ENCODE data around the gene SMG7.

Gene SMG7

GRCh38 chr1:183493540-183494245 is 21.4 kb downstream of the SMG7 start (continued):
- TF ChIP-seq HIC1 (tag by site-specific recombination; IDR thresholded peaks at IDR 0.05) (0 out of 2 replicates have a peak, but pooled peaks have one; percentile 70), MYNN (tag by site-specific recombination; IDR thresholded peaks at IDR 0.05; ENCODE audit: borderline replicate concordance) (no peak), FEZF1 (tag by site-specific recombination; IDR thresholded peaks at IDR 0.05) (peak; percentile 43; the same call in 1 of the 2 replicates), ZNF23 (tag by site-specific recombination; IDR thresholded peaks at IDR 0.05; ENCODE audit: borderline replicate concordance) (no peak), ZNF843 (tag by site-specific recombination; IDR thresholded peaks at IDR 0.05) (no peak), ZNF24 (tag by site-specific recombination; IDR thresholded peaks at IDR 0.05) (no peak), ZBTB17 (tag by site-specific recombination; IDR thresholded peaks at IDR 0.05) (peak; percentile 65), ZEB2 (tag by site-specific recombination; IDR thresholded peaks at IDR 0.05) (peak; percentile 92; the same call in 1 of the 2 replicates), ZNF654 (tag by site-specific recombination; IDR thresholded peaks at IDR 0.05; ENCODE audit: low read depth) (peak; percentile 7; the same call in 1 of the 2 replicates), ZNF426 (tag by site-specific recombination; IDR thresholded peaks at IDR 0.05) (no peak), ZNF423 (tag by site-specific recombination; IDR thresholded peaks at IDR 0.05) (no peak)

GRCh38 chr1:183495420-183495819 is 23.1 kb downstream of the SMG7 start:
- no peak overlapping the region for H3K27ac ChIP-seq (ENCODE audit: extremely low read depth, low read depth, low read length)
- H3K4me3 ChIP-seq (ENCODE audit: low read depth, low read length), result no peak overlapping the region
- H3K4me1 ChIP-seq (ENCODE audit: control insufficient read depth, insufficient read depth, low read length), result no peaks in the 10 kb centered on the region
- no peaks in the 10 kb centered on the region for H3K9me3 ChIP-seq (ENCODE audit: control insufficient read depth, insufficient read depth, low read depth, low read length)
- POLR2A ChIA-PET, result no interaction called here
- CTCF ChIA-PET, result interaction anchor here (0.6 to 0.7 kb wide), 2 partner anchors 138 to 1196 kb away, joined by 3 to 4 read pairs; no protein-coding TSS in a partner anchor
- H3K36me3 ChIP-seq (ENCODE audit: control insufficient read depth in 2 of 2, insufficient read depth in 1 of 2, low read length in 2 of 2), result no peaks in the 10 kb centered on the region
- no peak for TF ChIP-seq ZNF350 (tag by site-specific recombination; IDR thresholded peaks at IDR 0.05)
- no peak for TF ChIP-seq ZFP69B (tag by site-specific recombination; IDR thresholded peaks at IDR 0.05)
- TF ChIP-seq ZNF501 (tag by site-specific recombination; IDR thresholded peaks at IDR 0.05), result no peak
- TF ChIP-seq ZNF548 (tag by site-specific recombination; IDR thresholded peaks at IDR 0.05), result no peak
- TF ChIP-seq ZNF704 (tag by site-specific recombination; IDR thresholded peaks at IDR 0.05), result no peak
- no peak for TF ChIP-seq MZF1 (tag by site-specific recombination; IDR thresholded peaks at IDR 0.05; ENCODE audit: borderline replicate concordance)
- no peak for TF ChIP-seq ZNF518A (tag by site-specific recombination; conservative IDR thresholded peaks at IDR 0.05; ENCODE audit: low read depth)
- no peak for TF ChIP-seq ELK4 (IDR thresholded peaks at IDR 0.05; ENCODE audit: borderline replicate concordance, low read depth, low read length)
- TF ChIP-seq ZNF701 (tag by site-specific recombination; IDR thresholded peaks at IDR 0.05), result no peak
- no peak for TF ChIP-seq KLF17 (tag by site-specific recombination; IDR thresholded peaks at IDR 0.05)
- TF ChIP-seq ZBTB1 (tag by site-specific recombination; IDR thresholded peaks at IDR 0.05), result no peak
- no peak for TF ChIP-seq TRIM28 (IDR thresholded peaks at IDR 0.05; ENCODE audit: borderline replicate concordance, low read length)
- no peak for TF ChIP-seq ZNF585B (tag by site-specific recombination; IDR thresholded peaks at IDR 0.05)
- no peak for TF ChIP-seq ZNF510 (tag by site-specific recombination; IDR thresholded peaks at IDR 0.05; ENCODE audit: insufficient replicate concordance)
- TF ChIP-seq MYNN (tag by site-specific recombination; IDR thresholded peaks at IDR 0.05; ENCODE audit: borderline replicate concordance), result no peak

Measured in HEK293 (cell line).